PC-3 (cell line): ENCODE measurements around the gene ABCC12.

Experiments used
- EZH2 ChIP-seq: fragments of 300-600 bp; sonication (generic); IDR thresholded peaks from one replicate; pipeline ENCODE4 v1.6.1; 2017; ENCODE audit warnings: antibody characterized with exemption, mild to moderate bottlenecking, low read length; ENCODE audit not compliant: unreplicated experiment
- EZH2phosphoT487 ChIP-seq: fragments of 300-600 bp; sonication (generic); IDR thresholded peaks from 2 replicates; pipeline ENCODE4 v1.6.1; 2018; ENCODE audit warnings: mild to moderate bottlenecking, antibody characterized with exemption, low read length, borderline replicate concordance
- TF ChIP-seq, protein P1 (sequence below): fragments of 300-600 bp; sonication (generic); conservative IDR thresholded peaks from 2 replicates; pipeline ENCODE4 v1.5.1; 2017; ENCODE audit warnings: antibody characterized with exemption, low read depth, mild to moderate bottlenecking, low read length

- TF ChIP-seq EZH2 = no peak
- TF ChIP-seq, protein P1, sequence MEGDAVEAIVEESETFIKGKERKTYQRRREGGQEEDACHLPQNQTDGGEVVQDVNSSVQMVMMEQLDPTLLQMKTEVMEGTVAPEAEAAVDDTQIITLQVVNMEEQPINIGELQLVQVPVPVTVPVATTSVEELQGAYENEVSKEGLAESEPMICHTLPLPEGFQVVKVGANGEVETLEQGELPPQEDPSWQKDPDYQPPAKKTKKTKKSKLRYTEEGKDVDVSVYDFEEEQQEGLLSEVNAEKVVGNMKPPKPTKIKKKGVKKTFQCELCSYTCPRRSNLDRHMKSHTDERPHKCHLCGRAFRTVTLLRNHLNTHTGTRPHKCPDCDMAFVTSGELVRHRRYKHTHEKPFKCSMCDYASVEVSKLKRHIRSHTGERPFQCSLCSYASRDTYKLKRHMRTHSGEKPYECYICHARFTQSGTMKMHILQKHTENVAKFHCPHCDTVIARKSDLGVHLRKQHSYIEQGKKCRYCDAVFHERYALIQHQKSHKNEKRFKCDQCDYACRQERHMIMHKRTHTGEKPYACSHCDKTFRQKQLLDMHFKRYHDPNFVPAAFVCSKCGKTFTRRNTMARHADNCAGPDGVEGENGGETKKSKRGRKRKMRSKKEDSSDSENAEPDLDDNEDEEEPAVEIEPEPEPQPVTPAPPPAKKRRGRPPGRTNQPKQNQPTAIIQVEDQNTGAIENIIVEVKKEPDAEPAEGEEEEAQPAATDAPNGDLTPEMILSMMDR = peak; percentile 80
- no peak for TF ChIP-seq EZH2phosphoT487
Measured at GRCh38 chr16:48156790-48157209, 1.0 kb upstream of the ABCC12 start.
